Lung microvascular endothelial cell (primary cell): ENCODE data around the gene EPHB1. TPM values are rescaled to one million over a fixed set of nuclear protein-coding genes. Genes with fewer than 3 reads are reported as not detected.
"Not testable (repeated sequence)": the region's sequence is repeated elsewhere in the genome, so short reads cannot be mapped to it uniquely, and the experiment has no call there.

Experiments used
- DNase-seq, 2 donors: peaks; one replicate each; pipeline versions ENCODE4 v3.0.0 to v3.0.0-alpha.2; 2010; ENCODE audit warnings: low read depth in 2 of 2
- total RNA-seq: library from RNA; depleted of rRNA; stranded (reverse); fragments of >200 nt; gene quantifications from 2 replicates; pipeline ENCODE4 v1.2.1, GENCODE V29; 2014

EPHB1 gene
- total RNA-seq, 1 donor from 2014 or later = 4.2 TPM

GRCh38 chr3:135199137-135199536, 404.1 kb downstream of the EPHB1 start:
- no peak for DNase-seq

GRCh38 chr3:135203026-135203425, 408.0 kb downstream of the EPHB1 start:
- no peak for DNase-seq

GRCh38 chr3:135213213-135213612, 418.2 kb downstream of the EPHB1 start:
- no peak for DNase-seq

- no peak for DNase-seq
These were observed 418.8 kb downstream of the EPHB1 start for GRCh38 chr3:135213822-135214221.

- no peak for DNase-seq
These were observed 419.3 kb downstream of the EPHB1 start for GRCh38 chr3:135214400-135214799.

- no peak for DNase-seq
These were observed 420.5 kb downstream of the EPHB1 start for GRCh38 chr3:135215516-135215915.

- no peak for DNase-seq
These were observed 421.6 kb downstream of the EPHB1 start for GRCh38 chr3:135216659-135217058.

GRCh38 chr3:135217730-135218129, 422.7 kb downstream of the EPHB1 start:
- no peak for DNase-seq

- no peak for DNase-seq
These were observed 423.2 kb downstream of the EPHB1 start for GRCh38 chr3:135218304-135218703.

GRCh38 chr3:135218782-135219181, 423.7 kb downstream of the EPHB1 start:
- no peak for DNase-seq

- DNase-seq = no peak
These were observed 429.8 kb downstream of the EPHB1 start for GRCh38 chr3:135224815-135225362.

- DNase-seq = no peak
These were observed 431.0 kb downstream of the EPHB1 start for GRCh38 chr3:135226057-135226456.

GRCh38 chr3:135228201-135228600, 433.1 kb downstream of the EPHB1 start:
- no peak for DNase-seq

- no peak for DNase-seq
These were observed 434.0 kb downstream of the EPHB1 start for GRCh38 chr3:135229018-135229495.

GRCh38 chr3:135231737-135232136, 436.7 kb downstream of the EPHB1 start:
- no peak for DNase-seq

- no peak for DNase-seq
These were observed 437.2 kb downstream of the EPHB1 start for GRCh38 chr3:135232226-135232625.

- not testable (repeated sequence) for DNase-seq
These were observed 438.4 kb downstream of the EPHB1 start for GRCh38 chr3:135233476-135233875.

- DNase-seq = no peak
These were observed 440.5 kb downstream of the EPHB1 start for GRCh38 chr3:135235541-135235940.

GRCh38 chr3:135237371-135238143, 442.5 kb downstream of the EPHB1 start:
- no peak for DNase-seq

- no peak for DNase-seq
These were observed 443.3 kb downstream of the EPHB1 start for GRCh38 chr3:135238236-135238830.

- no peak for DNase-seq
These were observed 444.0 kb downstream of the EPHB1 start for GRCh38 chr3:135238871-135239614.

GRCh38 chr3:135239615-135239884, 444.5 kb downstream of the EPHB1 start:
- DNase-seq = no peak
